ENCODE data around the gene TXNDC17. TPM values are rescaled to one million over a fixed set of nuclear protein-coding genes. Genes with fewer than 3 reads are reported as not detected.
"Not testable (repeated sequence)": the region's sequence is repeated elsewhere in the genome, so short reads cannot be mapped to it uniquely, and the experiment has no call there.

Gene TXNDC17
- total RNA-seq, 1 experiment from 2014 or later = 101 TPM

GRCh38 chr17:6660101-6660500, 19.2 kb downstream of the TXNDC17 start:
- no peak for DNase-seq (ENCODE audit: extremely low read depth, low read depth)

GRCh38 chr17:6660805-6661463, 20.1 kb downstream of the TXNDC17 start:
- no peak for DNase-seq (ENCODE audit: extremely low read depth, low read depth)

- no peak for DNase-seq (ENCODE audit: extremely low read depth, low read depth)
Observed at GRCh38 chr17:6661464-6661848, 20.6 kb downstream of the TXNDC17 start.

GRCh38 chr17:6663200-6663599, 22.3 kb downstream of the TXNDC17 start:
- DNase-seq (ENCODE audit: extremely low read depth, low read depth) = not testable (repeated sequence)

- DNase-seq (ENCODE audit: extremely low read depth, low read depth) = peak; percentile 75
Observed at GRCh38 chr17:6666077-6666521, 25.2 kb downstream of the TXNDC17 start.

GRCh38 chr17:6666557-6666956, 25.7 kb downstream of the TXNDC17 start:
- no peak for DNase-seq (ENCODE audit: extremely low read depth, low read depth)

- DNase-seq (ENCODE audit: extremely low read depth, low read depth) = no peak
Observed at GRCh38 chr17:6667516-6667915, 26.7 kb downstream of the TXNDC17 start.

GRCh38 chr17:6668219-6668618, 27.4 kb downstream of the TXNDC17 start:
- DNase-seq (ENCODE audit: extremely low read depth, low read depth) = no peak

GRCh38 chr17:6668727-6669425, 28.0 kb downstream of the TXNDC17 start:
- DNase-seq (ENCODE audit: extremely low read depth, low read depth) = no peak

- DNase-seq (ENCODE audit: extremely low read depth, low read depth) = no peak
Observed at GRCh38 chr17:6669479-6670212, 28.8 kb downstream of the TXNDC17 start.

GRCh38 chr17:6670571-6670970, 29.7 kb downstream of the TXNDC17 start:
- no peak for DNase-seq (ENCODE audit: extremely low read depth, low read depth)

- no peak for DNase-seq (ENCODE audit: extremely low read depth, low read depth)
Observed at GRCh38 chr17:6670999-6671398, 30.1 kb downstream of the TXNDC17 start.

GRCh38 chr17:6671431-6671830, 30.6 kb downstream of the TXNDC17 start:
- DNase-seq (ENCODE audit: extremely low read depth, low read depth) = no peak

- no peak for DNase-seq (ENCODE audit: extremely low read depth, low read depth)
Observed at GRCh38 chr17:6674586-6674985, 33.7 kb downstream of the TXNDC17 start.

- DNase-seq (ENCODE audit: extremely low read depth, low read depth) = no peak
Observed at GRCh38 chr17:6675201-6675825, 34.5 kb downstream of the TXNDC17 start.

GRCh38 chr17:6676802-6677157, 35.9 kb downstream of the TXNDC17 start:
- no peak for DNase-seq (ENCODE audit: extremely low read depth, low read depth)

GRCh38 chr17:6677158-6677831, 36.4 kb downstream of the TXNDC17 start:
- no peak for DNase-seq (ENCODE audit: extremely low read depth, low read depth)

- no peak for DNase-seq (ENCODE audit: extremely low read depth, low read depth)
Observed at GRCh38 chr17:6677946-6678345, 37.1 kb downstream of the TXNDC17 start.

GRCh38 chr17:6679241-6679640, 38.4 kb downstream of the TXNDC17 start:
- no peak for DNase-seq (ENCODE audit: extremely low read depth, low read depth)

- DNase-seq (ENCODE audit: extremely low read depth, low read depth) = no peak
Observed at GRCh38 chr17:6681176-6681575, 40.3 kb downstream of the TXNDC17 start.

GRCh38 chr17:6681671-6682070, 40.8 kb downstream of the TXNDC17 start:
- no peak for DNase-seq (ENCODE audit: extremely low read depth, low read depth)

All from NCI-H460 (cell line).